Neuronal stem cell (in vitro differentiated cells): ENCODE measurements around the gene EAF1.

Source experiments
- DNase-seq: peaks from one replicate; pipeline ENCODE4 v3.0.0-alpha.2; 2013; ENCODE audit warnings: low spot score
- H2AFZ ChIP-seq: one replicate; pipeline ENCODE4 v1.6.1; 2013; ENCODE audit warnings: mild to moderate bottlenecking, low read length, inconsistent platforms
- H2AK5ac ChIP-seq: 2 replicates; pipeline ENCODE4 v1.6.1; 2013; ENCODE audit warnings: low read depth, mild to moderate bottlenecking, inconsistent platforms, low read length, moderate library complexity, mixed read lengths
- H2BK120ac ChIP-seq: 2 replicates; pipeline ENCODE4 v1.6.1; 2013; ENCODE audit warnings: low read depth, mild to moderate bottlenecking, inconsistent platforms, low read length, moderate library complexity, mixed read lengths
- H2BK12ac ChIP-seq: one replicate; pipeline ENCODE4 v1.6.1; 2013; ENCODE audit warnings: low read length, inconsistent platforms
- H2BK15ac ChIP-seq: 2 replicates; pipeline ENCODE4 v1.6.1; 2013; ENCODE audit warnings: mild to moderate bottlenecking, low read length, inconsistent platforms, mixed read lengths
- H2BK5ac ChIP-seq: one replicate; pipeline ENCODE4 v1.6.1; 2013; ENCODE audit warnings: inconsistent platforms, mild to moderate bottlenecking, low read length, moderate library complexity
- H3K14ac ChIP-seq: one replicate; pipeline ENCODE4 v1.6.1; 2013; ENCODE audit warnings: low read length, inconsistent platforms
- H3K18ac ChIP-seq: 2 replicates; pipeline ENCODE4 v1.6.1; 2013; ENCODE audit warnings: low read length, inconsistent platforms
- H3K23ac ChIP-seq: 2 replicates; pipeline ENCODE4 v1.6.1; 2013; ENCODE audit warnings: low read depth, mild to moderate bottlenecking, mixed read lengths, low read length, inconsistent platforms; ENCODE audit not compliant: poor library complexity
- H3K27ac ChIP-seq: replicated peaks from 3 replicates; pipeline ENCODE4 v1.5.1; 2013; ENCODE audit warnings: low read length, inconsistent platforms
- H3K27me3 ChIP-seq, 3 experiments: 2 replicates each; pipeline ENCODE4 v1.6.1; 2013; ENCODE audit warnings: low read length in 3 of 3, mild to moderate bottlenecking in 2 of 3, inconsistent platforms in 1 of 3, low read depth in 1 of 3, mixed read lengths in 1 of 3, moderate library complexity in 1 of 3; ENCODE audit not compliant: control insufficient read depth in 3 of 3, insufficient read depth in 3 of 3
- H3K36me3 ChIP-seq, 2 donors: replicated peaks in 1 of 2; 2 replicates each; pipeline ENCODE4 v1.6.1; 2013; ENCODE audit warnings: low read length in 2 of 2; ENCODE audit not compliant: control insufficient read depth in 2 of 2, insufficient read depth in 2 of 2
- H3K4ac ChIP-seq: 2 replicates; pipeline ENCODE4 v1.6.1; 2013; ENCODE audit warnings: inconsistent platforms, mild to moderate bottlenecking, low read length, moderate library complexity
- H3K4me1 ChIP-seq, 2 donors: 1 replicate in 1 of 2; 2 replicates in 1 of 2; pipeline ENCODE4 v1.6.1; 2013; ENCODE audit warnings: low read length in 2 of 2, low read depth in 1 of 2; ENCODE audit not compliant: control insufficient read depth in 2 of 2, insufficient read depth in 1 of 2
- H3K4me2 ChIP-seq: one replicate; pipeline ENCODE4 v1.6.1; 2013; ENCODE audit warnings: mild to moderate bottlenecking, low read length, inconsistent platforms; ENCODE audit not compliant: insufficient read depth, poor library complexity, severe bottlenecking
- H3K4me3 ChIP-seq, 2 donors: 2 replicates each; pipeline ENCODE4 v1.5.1; 2013; ENCODE audit warnings: low read length in 2 of 2, mild to moderate bottlenecking in 2 of 2, inconsistent platforms in 1 of 2, moderate library complexity in 1 of 2
- H3K79me1 ChIP-seq: one replicate; pipeline ENCODE4 v1.6.1; 2013; ENCODE audit warnings: low read depth, mild to moderate bottlenecking, inconsistent platforms, low read length, moderate library complexity
- H3K9ac ChIP-seq: one replicate; pipeline ENCODE4 v1.6.1; 2013; ENCODE audit warnings: mild to moderate bottlenecking, low read depth, low read length, inconsistent platforms; ENCODE audit not compliant: poor library complexity
- H3K9me3 ChIP-seq, 2 donors: replicated peaks in 1 of 2; 2 replicates each; pipeline versions ENCODE3 to v1.6.1; 2013; ENCODE audit warnings: low read length in 2 of 2, mild to moderate bottlenecking in 2 of 2, inconsistent platforms in 1 of 2, low read depth in 1 of 2, mixed read lengths in 1 of 2, moderate library complexity in 1 of 2; ENCODE audit not compliant: control insufficient read depth in 2 of 2, insufficient read depth in 1 of 2
- H4K8ac ChIP-seq: one replicate; pipeline ENCODE4 v1.6.1; 2013; ENCODE audit warnings: low read depth, mild to moderate bottlenecking, inconsistent platforms, low read length, moderate library complexity
- H4K91ac ChIP-seq: one replicate; pipeline ENCODE4 v1.6.1; 2013; ENCODE audit warnings: low read length, low read depth, mild to moderate bottlenecking, inconsistent platforms; ENCODE audit not compliant: poor library complexity
- WGBS, 2 donors: extraction: QIAGEN DNeasy Blood & Tissue Kit; methylation state at CpG; one replicate each; pipeline ENCODE4 v1.1.7; 2013; ENCODE audit warnings: missing lambda C conversion rate in 2 of 2, mixed read lengths in 1 of 2; ENCODE audit not compliant: insufficient read length in 2 of 2, insufficient replicate concordance in 1 of 2; ENCODE audit errors: extremely low coverage in 2 of 2; 5-methylcytosine and 5-hydroxymethylcytosine counted together

The EAF1 gene

GRCh38 chr3:15399970-15400369 is 27.4 kb upstream of the EAF1 start:
- Histone ChIP-seq H3K4me2 (no peak overlapping the region), H3K4me1 (no peaks in the 10 kb centered on the region), H2BK5ac (no peak overlapping the region), H3K27me3 (no peaks in the 10 kb centered on the region), H4K91ac (no peak overlapping the region), H3K36me3 (peaks cover 0 to 3% of the 10 kb centered on the region in 2 donors), H3K23ac (no peak overlapping the region), H3K9me3 (peaks cover 6 to 13% of the 10 kb centered on the region in 2 donors), H3K9ac (no peak overlapping the region), H3K79me1 (no peaks in the 10 kb centered on the region), H2AK5ac (no peak overlapping the region), H2BK120ac (no peak overlapping the region), H3K4ac (no peak overlapping the region), H3K27ac (no peak overlapping the region), H2BK15ac (no peak overlapping the region), H3K14ac (no peak overlapping the region), H2BK12ac (no peak overlapping the region), H3K18ac (no peak overlapping the region), H4K8ac (no peak overlapping the region), H3K4me3 (no peak overlapping the region), H2AFZ (no peak overlapping the region)
- no CpG with 5 or more reads among the region's 5 CpGs for WGBS, 2 donors
- DNase-seq, result no peak

- Histone ChIP-seq H3K23ac (no peak overlapping the region), H4K8ac (no peak overlapping the region), H2BK120ac (no peak overlapping the region), H4K91ac (no peak overlapping the region), H3K14ac (no peak overlapping the region), H3K79me1 (no peaks in the 10 kb centered on the region), H2AK5ac (no peak overlapping the region), H2BK15ac (no peak overlapping the region), H3K18ac (no peak overlapping the region), H3K27me3 (no peaks in the 10 kb centered on the region), H3K27ac (no peak overlapping the region), H3K4me3 (no peak overlapping the region), H2BK5ac (no peak overlapping the region), H3K4me1 (no peaks in the 10 kb centered on the region), H3K9me3 (peaks cover 6 to 9% of the 10 kb centered on the region in 2 donors), H3K4ac (no peak overlapping the region), H2BK12ac (no peak overlapping the region), H3K9ac (no peak overlapping the region), H3K36me3 (peaks cover 0 to 3% of the 10 kb centered on the region in 2 donors), H3K4me2 (no peak overlapping the region), H2AFZ (no peak overlapping the region)
- no peak for DNase-seq
- WGBS, 2 donors, result no CpG with 5 or more reads among the region's 4 CpGs
Measured at GRCh38 chr3:15401936-15402335, 25.5 kb upstream of the EAF1 start.

- Histone ChIP-seq H2BK15ac (no peak overlapping the region), H3K4me3 (no peak overlapping the region), H3K27me3 (no peaks in the 10 kb centered on the region), H3K18ac (no peak overlapping the region), H4K8ac (no peak overlapping the region), H2BK5ac (no peak overlapping the region), H2AK5ac (no peak overlapping the region), H3K9me3 (no peaks in the 10 kb centered on the region), H2BK12ac (no peak overlapping the region), H3K79me1 (no peaks in the 10 kb centered on the region), H2AFZ (no peak overlapping the region), H4K91ac (no peak overlapping the region), H3K36me3 (peaks cover 0 to 10% of the 10 kb centered on the region in 2 donors), H3K23ac (no peak overlapping the region), H3K4ac (no peak overlapping the region), H2BK120ac (no peak overlapping the region), H3K4me2 (no peak overlapping the region), H3K4me1 (no peaks in the 10 kb centered on the region), H3K14ac (no peak overlapping the region), H3K27ac (no peak overlapping the region), H3K9ac (no peak overlapping the region)
- no peak for DNase-seq
- no CpG with 5 or more reads among the region's 3 CpGs for WGBS, 2 donors
Measured at GRCh38 chr3:15403495-15403894, 23.9 kb upstream of the EAF1 start.

GRCh38 chr3:15403965-15404364 is 23.4 kb upstream of the EAF1 start:
- Histone ChIP-seq H3K4ac (no peak overlapping the region), H2BK5ac (no peak overlapping the region), H4K8ac (no peak overlapping the region), H2BK120ac (no peak overlapping the region), H2AFZ (no peak overlapping the region), H3K4me2 (no peak overlapping the region), H3K9ac (no peak overlapping the region), H3K14ac (no peak overlapping the region), H2BK12ac (no peak overlapping the region), H2AK5ac (no peak overlapping the region), H2BK15ac (no peak overlapping the region), H4K91ac (no peak overlapping the region), H3K9me3 (no peaks in the 10 kb centered on the region), H3K27ac (no peak overlapping the region), H3K79me1 (no peaks in the 10 kb centered on the region), H3K27me3 (no peaks in the 10 kb centered on the region), H3K4me1 (no peaks in the 10 kb centered on the region), H3K4me3 (no peak overlapping the region), H3K36me3 (peaks cover 0 to 14% of the 10 kb centered on the region in 2 donors), H3K23ac (no peak overlapping the region), H3K18ac (no peak overlapping the region)
- DNase-seq, result no peak
- WGBS, 2 donors, result no CpG with 5 or more reads among the region's 3 CpGs
